HUES48 (cell line): ENCODE data around the gene SYDE2.
"Not testable (repeated sequence)": the region's sequence is repeated elsewhere in the genome, so short reads cannot be mapped to it uniquely, and the experiment has no call there.

Source experiments
- H3K27ac ChIP-seq: one replicate; pipeline ENCODE4 v1.7.0; 2013; ENCODE audit warnings: low read depth, low read length, inconsistent platforms
- H3K27me3 ChIP-seq: 2 replicates; pipeline ENCODE4 v1.6.1; 2013; ENCODE audit warnings: mild to moderate bottlenecking, low read length; ENCODE audit not compliant: control insufficient read depth, insufficient read depth
- H3K36me3 ChIP-seq: 2 replicates; pipeline ENCODE4 v1.6.1; 2013; ENCODE audit warnings: low read length; ENCODE audit not compliant: control insufficient read depth, insufficient read depth
- H3K4me1 ChIP-seq: 2 replicates; pipeline ENCODE4 v1.6.1; 2013; ENCODE audit warnings: mild to moderate bottlenecking, low read length; ENCODE audit not compliant: control insufficient read depth, insufficient read depth
- H3K4me3 ChIP-seq: 2 replicates; pipeline ENCODE4 v1.5.1; 2013; ENCODE audit warnings: mild to moderate bottlenecking, low read depth, low read length
- H3K9ac ChIP-seq: 2 replicates; pipeline ENCODE4 v1.6.1; 2013; ENCODE audit warnings: mild to moderate bottlenecking, low read depth, low read length, moderate library complexity
- H3K9me3 ChIP-seq: 2 replicates; pipeline ENCODE4 v1.6.1; 2013; ENCODE audit warnings: low read length; ENCODE audit not compliant: control insufficient read depth, insufficient read depth

The SYDE2 gene

GRCh38 chr1:85171721-85172120, 29.1 kb downstream of the SYDE2 start:
- Histone ChIP-seq H3K4me3 (no peak overlapping the region), H3K9ac (no peak overlapping the region), H3K27me3 (no peaks in the 10 kb centered on the region), H3K4me1 (no peaks in the 10 kb centered on the region), H3K9me3 (no peaks in the 10 kb centered on the region), H3K27ac (no peak overlapping the region), H3K36me3 (no peaks in the 10 kb centered on the region)

DNA sequence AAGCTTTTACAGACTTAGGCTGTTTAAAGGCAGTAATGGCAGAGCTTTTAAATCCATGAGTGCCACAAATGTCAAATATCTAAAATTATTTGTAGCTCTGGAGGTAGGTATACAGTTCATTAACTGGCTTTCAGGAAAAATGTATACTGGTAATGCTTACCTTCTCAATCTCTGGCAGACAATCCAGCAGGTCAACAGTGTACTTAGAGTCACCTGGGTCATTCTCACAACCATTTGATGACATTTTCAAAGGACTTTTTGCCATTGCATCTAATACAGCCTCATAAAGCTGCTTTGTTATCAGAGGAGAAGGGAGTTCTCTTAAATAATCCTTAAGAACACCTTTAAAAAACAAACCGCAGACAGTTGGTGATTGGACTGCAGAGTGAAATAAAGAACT, 31.9 kb downstream of the SYDE2 start:
- Histone ChIP-seq H3K4me1 (no peaks in the 10 kb centered on the region), H3K27ac (no peak overlapping the region), H3K9ac (no peak overlapping the region), H3K4me3 (no peak overlapping the region), H3K27me3 (no peaks in the 10 kb centered on the region), H3K36me3 (peaks cover 9% of the 10 kb centered on the region; the same call in 1 of the 2 replicates), H3K9me3 (no peaks in the 10 kb centered on the region)

GRCh38 chr1:85166351-85166750, 34.5 kb downstream of the SYDE2 start:
- Histone ChIP-seq H3K4me3 (no peak overlapping the region), H3K9ac (no peak overlapping the region), H3K36me3 (peaks cover 9% of the 10 kb centered on the region; the same call in 1 of the 2 replicates), H3K4me1 (no peaks in the 10 kb centered on the region), H3K27ac (no peak overlapping the region), H3K27me3 (no peaks in the 10 kb centered on the region), H3K9me3 (no peaks in the 10 kb centered on the region)

DNA sequence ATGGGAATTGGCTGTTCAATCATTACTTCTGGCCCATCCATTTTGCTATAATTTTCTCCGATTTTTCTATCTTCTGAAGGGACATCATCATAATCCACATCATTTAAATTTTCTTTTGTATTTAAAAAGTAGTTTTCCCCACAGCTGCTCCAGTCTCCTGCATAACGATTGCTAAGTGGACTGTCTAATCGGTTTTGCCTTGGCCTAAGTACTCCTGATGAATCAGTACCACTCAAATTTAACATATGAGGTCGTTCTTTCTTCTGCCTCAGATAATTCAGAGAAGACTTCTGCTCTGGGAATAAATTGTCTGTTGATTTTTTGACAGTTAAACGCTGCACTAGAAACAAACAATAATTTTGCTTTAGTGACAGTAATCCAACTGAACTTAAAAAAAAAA, 41.9 kb downstream of the SYDE2 start:
- Histone ChIP-seq H3K9ac (no peak overlapping the region), H3K27me3 (no peaks in the 10 kb centered on the region), H3K36me3 (0 out of 2 replicates have a peak, but pooled peaks cover 3% of the 10 kb centered on the region), H3K27ac (no peak overlapping the region), H3K4me3 (no peak overlapping the region), H3K4me1 (no peaks in the 10 kb centered on the region), H3K9me3 (no peaks in the 10 kb centered on the region)

DNA sequence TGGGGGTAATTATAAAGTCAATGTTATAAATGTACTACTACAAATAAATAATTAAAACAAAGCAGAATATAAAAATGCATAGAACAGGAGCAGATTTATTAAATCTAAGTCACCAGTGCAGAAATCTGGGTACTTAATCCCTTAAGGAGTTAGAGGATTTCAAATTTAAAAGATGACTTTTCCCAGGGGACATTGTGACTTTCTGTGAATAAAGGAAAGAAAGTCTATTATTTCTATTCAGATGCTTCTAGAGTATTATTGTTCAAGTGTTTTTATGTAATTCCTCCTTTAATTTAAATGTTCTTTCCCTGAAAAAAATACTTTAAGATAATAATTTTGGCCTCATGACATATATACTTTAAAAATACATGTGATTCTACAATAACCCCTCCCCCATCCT, 43.4 kb downstream of the SYDE2 start:
- H3K27me3 ChIP-seq = no peaks in the 10 kb centered on the region
- no peak overlapping the region for H3K9ac ChIP-seq
- 0 out of 2 replicates have a peak, but pooled peaks cover 6% of the 10 kb centered on the region for H3K4me1 ChIP-seq
- 0 out of 2 replicates have a peak, but pooled peaks cover 3% of the 10 kb centered on the region for H3K36me3 ChIP-seq
- H3K9me3 ChIP-seq = no peaks in the 10 kb centered on the region
- H3K27ac ChIP-seq = no peak overlapping the region
- no peak overlapping the region for H3K4me3 ChIP-seq

- no peaks in the 10 kb centered on the region for H3K36me3 ChIP-seq
- H3K27ac ChIP-seq = no peak overlapping the region
- H3K9me3 ChIP-seq = no peaks in the 10 kb centered on the region
- peaks cover 21% of the 10 kb centered on the region for H3K4me1 ChIP-seq
- H3K4me3 ChIP-seq = no peak overlapping the region
- H3K9ac ChIP-seq = no peak overlapping the region
- H3K27me3 ChIP-seq = no peaks in the 10 kb centered on the region
These were observed 47.5 kb downstream of the SYDE2 start for GRCh38 chr1:85153149-85153891.

- Histone ChIP-seq H3K4me3 (no peak overlapping the region), H3K27ac (no peak overlapping the region), H3K9me3 (no peaks in the 10 kb centered on the region), H3K36me3 (no peaks in the 10 kb centered on the region), H3K4me1 (peaks cover 27% of the 10 kb centered on the region), H3K27me3 (no peaks in the 10 kb centered on the region), H3K9ac (no peak overlapping the region)
These were observed 49.4 kb downstream of the SYDE2 start for GRCh38 chr1:85151446-85151845.

- no peaks in the 10 kb centered on the region for H3K9me3 ChIP-seq
- H3K4me1 ChIP-seq = peaks cover 34% of the 10 kb centered on the region
- no peaks in the 10 kb centered on the region for H3K27me3 ChIP-seq
- H3K36me3 ChIP-seq = no peaks in the 10 kb centered on the region
- no peak overlapping the region for H3K9ac ChIP-seq
- no peak overlapping the region for H3K27ac ChIP-seq
- no peak overlapping the region for H3K4me3 ChIP-seq
These were observed 51.0 kb downstream of the SYDE2 start for GRCh38 chr1:85149805-85150204.

DNA sequence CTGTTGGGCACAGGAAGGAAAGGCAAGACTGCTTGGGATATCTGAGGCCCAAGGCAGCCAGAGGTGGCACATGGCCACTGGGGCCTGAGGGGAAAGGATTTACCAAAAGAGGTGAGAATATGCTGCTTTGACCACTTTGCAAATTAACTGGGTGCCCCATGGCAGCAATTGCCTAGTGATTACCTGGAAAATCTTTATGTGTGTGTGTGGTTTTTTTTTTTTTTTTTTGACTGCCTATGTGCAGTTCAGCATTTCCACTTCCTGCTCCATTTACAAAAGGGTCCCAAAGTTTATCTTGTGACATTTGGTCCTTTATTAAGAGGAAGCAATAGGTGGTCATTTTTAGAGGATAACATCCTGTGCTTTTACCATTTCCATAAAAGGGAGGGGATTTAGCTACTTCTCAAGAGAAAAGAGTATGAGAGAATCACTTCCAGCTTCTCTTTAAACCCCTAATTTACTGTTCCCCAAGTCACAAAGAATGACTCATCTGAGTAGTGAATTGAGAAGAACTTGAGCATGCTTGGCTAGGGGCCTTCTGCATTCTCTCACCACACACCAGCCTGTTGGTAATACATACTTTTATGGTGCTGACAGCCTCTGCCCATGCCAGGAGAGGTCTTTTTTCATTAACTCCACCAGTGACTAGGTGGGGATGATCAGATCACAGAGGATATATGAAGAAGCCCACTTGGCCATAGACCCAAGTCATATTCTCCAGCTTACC, 52.1 kb downstream of the SYDE2 start:
- Histone ChIP-seq H3K9me3 (no peaks in the 10 kb centered on the region), H3K9ac (no peak overlapping the region), H3K4me3 (no peak overlapping the region), H3K36me3 (no peaks in the 10 kb centered on the region), H3K4me1 (peaks cover 45% of the 10 kb centered on the region), H3K27me3 (no peaks in the 10 kb centered on the region), H3K27ac (no peak overlapping the region)

DNA sequence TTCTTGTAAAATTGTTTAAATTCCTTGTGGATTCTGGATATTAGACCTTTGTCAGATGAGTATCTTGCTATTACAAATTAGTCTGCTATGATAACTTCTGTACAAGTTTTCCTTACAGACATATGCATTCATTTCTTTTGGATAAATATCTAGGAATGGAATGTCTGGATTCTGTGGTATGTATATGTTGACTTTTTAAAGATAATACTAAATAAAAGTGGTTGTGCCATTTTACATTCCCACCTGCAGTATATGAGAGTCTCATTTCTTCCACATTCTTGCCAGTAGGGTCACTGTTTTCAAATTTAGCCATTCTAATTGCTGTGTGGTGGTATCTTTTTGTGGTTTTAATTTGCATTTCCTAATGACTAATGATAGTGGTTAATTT, 53.9 kb downstream of the SYDE2 start:
- no peaks in the 10 kb centered on the region for H3K27me3 ChIP-seq
- H3K9me3 ChIP-seq = no peaks in the 10 kb centered on the region
- no peak overlapping the region for H3K27ac ChIP-seq
- H3K9ac ChIP-seq = no peak overlapping the region
- H3K4me1 ChIP-seq = peaks cover 40% of the 10 kb centered on the region
- H3K36me3 ChIP-seq = no peaks in the 10 kb centered on the region
- H3K4me3 ChIP-seq = no peak overlapping the region

- not testable (repeated sequence) for H3K9ac ChIP-seq, H3K4me3 ChIP-seq, H3K27ac ChIP-seq, H3K27me3 ChIP-seq, H3K36me3 ChIP-seq, H3K9me3 ChIP-seq
- peaks cover 39% of the 10 kb centered on the region for H3K4me1 ChIP-seq
These were observed 54.4 kb downstream of the SYDE2 start for GRCh38 chr1:85146298-85146971.
